Mucosa of descending colon (tissue), 3 donors: ENCODE results near the gene PAX6. TPM values are rescaled to one million over a fixed set of nuclear protein-coding genes. Genes with fewer than 3 reads are reported as not detected.

Source experiments
- ATAC-seq: fragments of 200-7000 bp; cut with Tn5 transposase; one replicate; pipeline ENCODE4 v1.9.1; 2020; ENCODE audit warnings: mild to moderate bottlenecking, moderate library complexity
- DNase-seq, 3 donors: peaks; one replicate each; pipeline ENCODE4 v3.0.0-alpha.2; 2020
- H3K36me3 ChIP-seq: fragments of 200-600 bp; one replicate; pipeline ENCODE4 v1.8.0; 2021; ENCODE audit warnings: low read depth, mild to moderate bottlenecking
- H3K4me1 ChIP-seq: fragments of 200-600 bp; one replicate; pipeline ENCODE4 v1.8.0; 2021; ENCODE audit warnings: low read depth, mild to moderate bottlenecking
- H3K4me3 ChIP-seq: fragments of 200-600 bp; one replicate; pipeline ENCODE4 v1.8.0; 2021; ENCODE audit warnings: mild to moderate bottlenecking
- H3K9me3 ChIP-seq: fragments of 200-600 bp; one replicate; pipeline ENCODE4 v1.8.0; 2021; ENCODE audit warnings: mild to moderate bottlenecking
- intact Hi-C, 2 donors: fragments of 100-400 bp; cut with DNase I in 1 of 2; cut with micrococcal nuclease in 1 of 2; formaldehyde crosslinking; loops; one replicate each; pipeline versions ENCODE4 v1.11.0 to v1.11.1; 2022; cut with DNase I, micrococcal nuclease
- total RNA-seq, 3 donors: library from RNA; stranded (reverse); fragmentation: NEBNext Ultra II Directional in 2 of 3; extraction: Animal tissue kit (Norgen Biotek cat#: 25700) in 2 of 3; gene quantifications; one replicate each; pipeline versions ENCODE4 v1.2.1 to v1.2.4, GENCODE V29; 2021 to 2023
- TF ChIP-seq, protein P1 (sequence below): fragments of 200-600 bp; IDR thresholded peaks from one replicate; pipeline ENCODE4 v1.8.0; 2022; ENCODE audit warnings: antibody characterized with exemption, mild to moderate bottlenecking
- donor health status: DM: no; HTN: no; CAD: no; lungs with moderate emphysema.
- donor health status: DM: no; HTN: no; CAD: no.
- donor health status: DM: no; HTN: yes; CAD: no.

PAX6 gene
- total RNA-seq, 3 donors from 2014 or later, result 0.09 to 1.1 (median 0.63) TPM

DNA sequence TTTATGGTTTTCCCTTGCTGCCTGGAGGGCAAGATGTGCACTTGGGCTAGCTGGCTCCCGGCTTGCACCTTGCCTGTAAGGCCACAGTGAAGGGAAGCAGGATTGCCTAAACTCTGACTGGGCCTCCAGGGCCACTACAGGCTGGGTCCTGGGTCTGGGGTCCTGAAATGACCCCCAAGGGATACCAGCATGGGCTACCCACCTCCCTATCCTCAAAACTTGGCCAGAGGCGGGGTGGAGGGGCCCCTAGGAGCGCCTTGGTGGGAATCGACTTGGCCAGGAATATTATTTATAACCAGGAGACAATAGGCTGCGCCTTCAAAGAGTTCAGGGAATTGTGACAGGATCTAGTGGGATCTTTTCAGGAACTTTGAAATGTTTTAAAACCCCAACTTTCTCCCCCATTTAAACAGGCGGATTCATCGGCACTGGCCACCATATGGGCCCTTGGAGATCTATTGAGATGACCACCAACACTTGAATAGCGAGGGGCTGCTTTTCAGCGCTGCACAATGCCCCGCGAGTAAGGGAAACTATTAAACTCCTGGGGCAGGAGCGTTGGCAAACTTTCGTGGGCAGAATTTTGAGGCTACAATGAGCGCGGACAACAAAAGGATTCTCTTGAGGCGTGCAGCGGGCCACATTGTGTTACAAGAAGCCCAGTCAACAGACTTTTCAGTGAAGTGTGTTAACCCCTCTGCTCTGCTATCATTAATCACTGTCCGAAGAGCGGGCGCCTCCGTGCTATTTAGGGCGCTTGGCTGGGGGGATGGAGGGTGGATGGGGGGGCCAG lies 15.2 kb downstream of the PAX6 start:
- intact Hi-C loops, result no loop called here
- DNase-seq (no peak), ATAC-seq (no peak)
- Histone ChIP-seq H3K4me3 (no peak overlapping the region), H3K36me3 (no peaks in the 10 kb centered on the region), H3K9me3 (no peaks in the 10 kb centered on the region), H3K4me1 (no peaks in the 10 kb centered on the region)
- TF ChIP-seq, protein P1, sequence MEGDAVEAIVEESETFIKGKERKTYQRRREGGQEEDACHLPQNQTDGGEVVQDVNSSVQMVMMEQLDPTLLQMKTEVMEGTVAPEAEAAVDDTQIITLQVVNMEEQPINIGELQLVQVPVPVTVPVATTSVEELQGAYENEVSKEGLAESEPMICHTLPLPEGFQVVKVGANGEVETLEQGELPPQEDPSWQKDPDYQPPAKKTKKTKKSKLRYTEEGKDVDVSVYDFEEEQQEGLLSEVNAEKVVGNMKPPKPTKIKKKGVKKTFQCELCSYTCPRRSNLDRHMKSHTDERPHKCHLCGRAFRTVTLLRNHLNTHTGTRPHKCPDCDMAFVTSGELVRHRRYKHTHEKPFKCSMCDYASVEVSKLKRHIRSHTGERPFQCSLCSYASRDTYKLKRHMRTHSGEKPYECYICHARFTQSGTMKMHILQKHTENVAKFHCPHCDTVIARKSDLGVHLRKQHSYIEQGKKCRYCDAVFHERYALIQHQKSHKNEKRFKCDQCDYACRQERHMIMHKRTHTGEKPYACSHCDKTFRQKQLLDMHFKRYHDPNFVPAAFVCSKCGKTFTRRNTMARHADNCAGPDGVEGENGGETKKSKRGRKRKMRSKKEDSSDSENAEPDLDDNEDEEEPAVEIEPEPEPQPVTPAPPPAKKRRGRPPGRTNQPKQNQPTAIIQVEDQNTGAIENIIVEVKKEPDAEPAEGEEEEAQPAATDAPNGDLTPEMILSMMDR, result no peak

DNA sequence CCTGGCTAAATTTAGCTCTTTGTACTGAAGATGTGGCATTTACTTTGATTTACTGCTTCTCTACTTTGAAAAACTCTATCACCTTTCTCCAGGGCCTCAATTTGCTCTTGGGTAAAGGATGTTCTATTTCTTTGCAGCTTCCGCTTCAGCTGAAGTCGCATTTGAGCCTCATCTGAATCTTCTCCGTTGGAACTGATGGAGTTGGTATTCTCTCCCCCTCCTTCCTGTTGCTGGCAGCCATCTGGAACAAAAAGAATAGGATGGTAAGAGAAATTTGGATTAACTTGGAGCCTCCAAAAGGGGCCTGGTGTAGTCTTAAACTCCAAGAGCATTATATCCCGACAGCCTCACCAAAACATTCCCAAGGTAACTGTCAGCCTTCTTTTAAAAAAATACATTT lies 16.6 kb downstream of the PAX6 start:
- TF ChIP-seq, protein P1, result no peak
- intact Hi-C loops, result no loop called here
- no peak overlapping the region for H3K4me3 ChIP-seq
- no peaks in the 10 kb centered on the region for H3K36me3 ChIP-seq
- H3K4me1 ChIP-seq, result no peaks in the 10 kb centered on the region
- no peaks in the 10 kb centered on the region for H3K9me3 ChIP-seq
- DNase-seq (no peak), ATAC-seq (no peak)

DNA sequence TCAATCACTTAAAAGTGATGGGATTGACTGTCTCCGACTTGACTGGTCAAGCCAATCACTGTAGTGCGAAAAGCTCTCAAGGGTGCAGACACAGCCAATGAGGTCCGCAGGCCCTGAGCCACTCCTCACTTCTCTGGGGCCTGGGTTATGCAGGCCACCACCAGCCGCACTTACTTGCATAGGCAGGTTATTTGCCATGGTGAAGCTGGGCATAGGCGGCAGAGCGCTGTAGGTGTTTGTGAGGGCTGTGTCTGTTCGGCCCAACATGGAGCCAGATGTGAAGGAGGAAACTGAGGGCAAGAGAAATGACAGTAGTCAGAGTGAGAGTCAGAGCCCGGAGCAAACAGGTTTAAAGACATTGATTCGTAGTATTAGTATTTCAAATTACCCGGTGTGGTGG lies 17.9 kb downstream of the PAX6 start:
- intact Hi-C loops, result no loop called here
- Histone ChIP-seq H3K36me3 (no peaks in the 10 kb centered on the region), H3K4me3 (no peak overlapping the region), H3K9me3 (no peaks in the 10 kb centered on the region), H3K4me1 (no peaks in the 10 kb centered on the region)
- TF ChIP-seq, protein P1, result no peak
- no peak for ATAC-seq
- DNase-seq, result no peak

DNA sequence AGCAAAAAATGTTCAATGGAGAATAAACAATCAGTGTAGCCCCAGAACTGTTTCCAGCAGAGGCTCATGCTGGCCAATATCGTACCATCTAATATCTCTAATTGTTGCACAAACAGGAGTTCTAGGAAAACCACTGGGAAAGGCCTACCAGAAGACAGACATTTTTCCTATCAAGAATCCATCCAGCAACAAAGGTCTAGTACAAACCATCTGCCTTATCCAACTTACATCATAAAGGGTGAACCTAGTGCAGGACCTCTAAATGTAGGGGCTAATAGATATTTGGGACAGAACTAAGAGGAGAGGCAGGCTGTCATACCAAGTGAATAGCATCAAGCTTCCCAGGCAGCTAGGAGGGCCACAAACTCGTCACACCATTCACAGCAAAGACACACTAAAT lies 18.7 kb downstream of the PAX6 start:
- ATAC-seq (no peak), DNase-seq (no peak)
- Histone ChIP-seq H3K9me3 (no peaks in the 10 kb centered on the region), H3K4me1 (no peaks in the 10 kb centered on the region), H3K4me3 (no peak overlapping the region), H3K36me3 (no peaks in the 10 kb centered on the region)
- TF ChIP-seq, protein P1, result no peak
- intact Hi-C loops, result no loop called here

DNA sequence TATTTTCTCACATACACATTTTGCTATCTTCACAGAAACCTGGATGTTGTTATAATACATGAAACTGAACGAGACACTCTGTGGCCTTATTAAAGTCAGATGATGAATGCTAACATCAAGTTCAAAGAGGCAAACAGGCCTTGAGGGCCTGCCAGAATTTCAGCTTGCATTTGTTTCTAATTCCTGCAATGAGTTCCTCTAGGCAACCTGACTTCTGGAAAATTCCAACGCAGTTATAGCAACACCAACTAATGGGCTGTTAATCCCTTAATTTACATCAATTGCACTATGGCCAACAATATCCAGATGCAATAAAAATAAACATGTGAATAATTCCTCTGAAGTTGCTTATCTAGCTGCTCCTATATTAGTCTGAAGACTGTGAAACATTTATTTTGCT lies 19.1 kb downstream of the PAX6 start:
- DNase-seq, result no peak
- Histone ChIP-seq H3K9me3 (no peaks in the 10 kb centered on the region), H3K4me1 (no peaks in the 10 kb centered on the region), H3K4me3 (no peak overlapping the region), H3K36me3 (no peaks in the 10 kb centered on the region)
- ATAC-seq, result no peak
- TF ChIP-seq, protein P1, result no peak
- intact Hi-C loops, result no loop called here

DNA sequence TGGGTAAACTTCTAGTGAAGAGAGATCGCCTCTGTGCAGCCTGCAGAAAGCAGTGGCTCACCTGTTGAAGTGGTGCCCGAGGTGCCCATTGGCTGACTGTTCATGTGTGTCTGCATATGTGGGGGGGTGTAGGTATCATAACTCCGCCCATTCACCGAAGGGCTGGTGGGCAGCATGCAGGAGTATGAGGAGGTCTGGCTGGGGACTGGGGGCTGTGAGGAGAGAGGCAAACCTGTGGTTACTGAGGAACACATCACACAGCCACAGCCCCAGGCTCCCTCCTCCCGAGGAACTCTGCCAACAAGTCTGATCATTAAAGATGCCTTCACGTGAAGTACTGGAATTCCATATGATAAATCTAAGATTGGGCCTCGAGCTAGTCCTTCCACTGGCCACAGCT lies 20.5 kb downstream of the PAX6 start:
- H3K36me3 ChIP-seq, result no peaks in the 10 kb centered on the region
- no peaks in the 10 kb centered on the region for H3K9me3 ChIP-seq
- no peak overlapping the region for H3K4me3 ChIP-seq
- intact Hi-C loops, result no loop called here
- ATAC-seq (no peak), DNase-seq (no peak)
- H3K4me1 ChIP-seq, result no peaks in the 10 kb centered on the region
- TF ChIP-seq, protein P1, result no peak
